ENCODE data around the gene ASCC3.
"Not testable (repeated sequence)": the region's sequence is repeated elsewhere in the genome, so short reads cannot be mapped to it uniquely, and the experiment has no call there.

The ASCC3 gene

GRCh38 chr6:100880853-100881706 lies at the start of gene ASCC3:
Gene ASCC3 (minus strand): TSS chr6:100881329. CDS start chr6:100867997, 13,332 bp downstream.
- DNase-seq: peak; percentile 85

- no peak for DNase-seq
Observed at GRCh38 chr6:100925749-100926148, 44.6 kb upstream of the ASCC3 start.

- no peak for DNase-seq
Observed at GRCh38 chr6:100924534-100925227, 43.6 kb upstream of the ASCC3 start.

GRCh38 chr6:100923481-100924165 lies 42.5 kb upstream of the ASCC3 start:
- DNase-seq: no peak

- DNase-seq: no peak
Observed at GRCh38 chr6:100920028-100920605, 39.0 kb upstream of the ASCC3 start.

GRCh38 chr6:100918152-100918551 lies 37.0 kb upstream of the ASCC3 start:
- DNase-seq: no peak

- DNase-seq: no peak
Observed at GRCh38 chr6:100915876-100916275, 34.7 kb upstream of the ASCC3 start.

GRCh38 chr6:100913400-100914276 lies 32.5 kb upstream of the ASCC3 start:
- DNase-seq: no peak

GRCh38 chr6:100906325-100906724 lies 25.2 kb upstream of the ASCC3 start:
- no peak for DNase-seq

GRCh38 chr6:100905067-100905466 lies 23.9 kb upstream of the ASCC3 start:
- no peak for DNase-seq

GRCh38 chr6:100904316-100904715 lies 23.2 kb upstream of the ASCC3 start:
- no peak for DNase-seq

- no peak for DNase-seq
Observed at GRCh38 chr6:100901582-100901981, 20.5 kb upstream of the ASCC3 start.

GRCh38 chr6:100899202-100899601 lies 18.1 kb upstream of the ASCC3 start:
- DNase-seq: no peak

- no peak for DNase-seq
Observed at GRCh38 chr6:100897671-100898070, 16.5 kb upstream of the ASCC3 start.

- no peak for DNase-seq
Observed at GRCh38 chr6:100893743-100894142, 12.6 kb upstream of the ASCC3 start.

- DNase-seq: no peak
Observed at GRCh38 chr6:100892693-100893092, 11.6 kb upstream of the ASCC3 start.

- no peak for DNase-seq
Observed at GRCh38 chr6:100892116-100892515, 11.0 kb upstream of the ASCC3 start.

GRCh38 chr6:100891079-100891478 lies 9.9 kb upstream of the ASCC3 start:
- DNase-seq: no peak

GRCh38 chr6:100890646-100891045 lies 9.5 kb upstream of the ASCC3 start:
- DNase-seq: not testable (repeated sequence)

GRCh38 chr6:100889351-100889750 lies 8.2 kb upstream of the ASCC3 start:
- DNase-seq: no peak

GRCh38 chr6:100886076-100886475 lies 4.9 kb upstream of the ASCC3 start:
- no peak for DNase-seq

GRCh38 chr6:100883347-100883746 lies 2.2 kb upstream of the ASCC3 start:
- DNase-seq: no peak
